HG02852 (cell line): ENCODE measurements around the gene HDAC4.

Source experiments
- ATAC-seq: cut with Tn5 transposase; IDR thresholded peaks from one replicate; pipeline ENCODE4 v1.9.1; 2021; ENCODE audit warnings: mild to moderate bottlenecking, moderate library complexity; ENCODE audit not compliant: unreplicated experiment

HDAC4 gene

DNA sequence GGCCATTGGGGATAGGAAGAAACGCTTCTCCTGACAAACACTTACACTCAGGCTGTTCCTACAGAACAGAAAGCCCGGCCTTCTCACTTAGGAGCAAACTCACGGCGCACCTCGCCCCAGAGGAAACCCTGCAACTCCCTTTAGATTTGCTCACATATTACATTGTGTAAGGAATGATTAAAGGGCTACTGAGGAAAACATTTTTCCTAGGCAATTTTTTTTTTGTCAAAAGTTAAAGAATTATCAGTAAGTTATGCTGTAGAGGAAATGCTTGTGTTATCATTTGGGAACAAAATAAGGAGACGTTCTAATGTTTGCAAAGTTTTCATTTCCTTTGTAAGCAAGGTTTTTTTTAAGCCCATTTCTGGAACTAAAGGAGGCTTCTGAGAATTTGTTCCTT is 264.1 kb downstream of the HDAC4 start:
- no peak for ATAC-seq

- ATAC-seq, result no peak
Measured at GRCh38 chr2:239136203-239136602, 264.6 kb downstream of the HDAC4 start.

GRCh38 chr2:239135531-239135930 is 265.3 kb downstream of the HDAC4 start:
- ATAC-seq, result no peak

- no peak for ATAC-seq
Measured at GRCh38 chr2:239133945-239134570, 266.8 kb downstream of the HDAC4 start.

GRCh38 chr2:239132786-239133185 is 268.0 kb downstream of the HDAC4 start:
- ATAC-seq, result no peak

DNA sequence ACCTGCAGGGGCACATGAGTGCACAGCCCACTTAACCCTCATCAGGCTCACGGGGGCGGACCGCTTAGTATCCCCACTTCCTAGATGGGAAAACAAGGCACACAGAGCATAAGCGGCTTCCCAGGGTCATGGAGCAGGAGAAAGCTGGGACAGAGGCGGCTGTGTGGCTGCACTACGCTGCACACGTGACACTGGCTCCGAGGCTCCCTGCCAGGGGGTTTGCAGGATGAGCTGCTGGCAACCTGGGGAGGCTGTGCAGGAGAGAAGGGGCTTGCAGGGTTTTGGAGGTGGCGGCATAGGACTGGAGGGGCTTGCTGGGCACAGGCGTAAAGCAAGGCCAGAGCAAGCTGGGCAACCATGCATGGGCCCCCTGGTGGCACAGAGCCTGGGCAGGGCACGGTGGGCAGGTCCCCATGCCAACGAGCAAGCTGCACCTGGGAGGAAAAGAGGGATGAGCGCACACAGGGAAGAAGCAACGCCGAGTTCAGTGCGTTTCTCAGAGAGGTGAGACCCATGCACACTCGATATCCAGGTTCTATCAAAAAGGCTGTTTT is 268.6 kb downstream of the HDAC4 start:
- ATAC-seq, result no peak

GRCh38 chr2:239131521-239131920 is 269.3 kb downstream of the HDAC4 start:
- ATAC-seq, result no peak

DNA sequence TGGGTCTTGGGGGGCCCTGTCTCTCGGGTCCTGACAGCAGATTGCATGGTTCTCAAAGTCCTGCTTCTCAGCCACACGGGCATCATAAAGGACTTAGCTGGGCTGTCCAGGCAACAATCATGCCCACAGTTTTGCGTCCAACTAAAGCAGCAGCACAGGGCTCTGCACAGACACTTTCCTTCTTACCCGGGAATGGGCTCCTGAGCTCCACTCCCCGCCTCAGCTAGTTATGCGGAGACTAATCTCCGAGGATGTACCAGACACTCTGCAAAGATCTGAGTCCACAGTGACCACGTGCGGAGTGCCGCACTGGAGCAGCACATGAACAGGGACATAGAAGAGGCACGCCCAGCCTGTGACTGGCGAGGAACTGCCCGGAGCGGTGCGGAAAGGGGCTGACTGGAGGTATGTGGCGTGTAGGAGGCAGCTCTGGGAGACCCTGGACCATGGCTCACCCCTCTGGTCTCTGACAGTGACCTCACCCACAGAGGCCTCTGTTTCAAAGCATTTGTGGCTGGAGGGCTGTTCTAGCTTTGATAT is 270.0 kb downstream of the HDAC4 start:
- ATAC-seq, result no peak

GRCh38 chr2:239130041-239130440 is 270.8 kb downstream of the HDAC4 start:
- ATAC-seq, result no peak

DNA sequence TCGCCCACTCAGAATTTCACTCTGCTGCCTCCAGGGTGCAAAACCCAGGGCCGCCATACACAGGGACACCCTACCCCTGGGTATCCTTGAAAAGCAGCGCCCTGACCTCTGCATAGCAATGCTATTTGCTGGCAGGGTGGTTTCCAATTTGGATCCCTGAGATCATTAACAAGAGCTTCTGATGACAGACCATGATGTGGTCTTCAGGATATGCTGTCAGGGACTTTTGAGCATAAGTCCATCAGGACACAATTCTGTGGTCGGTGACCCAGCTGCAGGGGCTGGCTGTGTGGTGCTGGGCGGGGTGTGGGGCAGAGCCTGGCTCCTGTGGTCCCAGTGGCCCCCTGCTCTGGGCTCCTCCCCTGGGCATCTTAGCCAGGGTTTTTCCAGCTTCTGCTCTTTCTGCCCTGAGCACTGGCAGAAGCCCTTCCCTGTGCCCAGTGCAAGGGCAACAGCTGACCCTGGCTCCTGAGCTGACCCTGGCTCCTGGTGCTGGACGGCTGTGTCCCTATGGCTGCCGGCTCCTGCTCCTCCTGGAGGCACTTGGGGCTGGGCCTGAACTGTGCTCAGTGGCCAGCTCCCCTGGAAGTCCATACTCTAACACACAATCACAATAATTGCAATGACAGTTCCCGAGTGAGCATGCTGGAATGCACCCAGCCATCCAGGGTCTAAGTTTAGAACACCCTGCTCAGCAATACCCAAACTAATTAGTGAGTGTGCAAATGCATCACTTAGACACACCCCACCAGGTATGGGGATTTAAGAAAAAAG is 271.5 kb downstream of the HDAC4 start:
- no peak for ATAC-seq

DNA sequence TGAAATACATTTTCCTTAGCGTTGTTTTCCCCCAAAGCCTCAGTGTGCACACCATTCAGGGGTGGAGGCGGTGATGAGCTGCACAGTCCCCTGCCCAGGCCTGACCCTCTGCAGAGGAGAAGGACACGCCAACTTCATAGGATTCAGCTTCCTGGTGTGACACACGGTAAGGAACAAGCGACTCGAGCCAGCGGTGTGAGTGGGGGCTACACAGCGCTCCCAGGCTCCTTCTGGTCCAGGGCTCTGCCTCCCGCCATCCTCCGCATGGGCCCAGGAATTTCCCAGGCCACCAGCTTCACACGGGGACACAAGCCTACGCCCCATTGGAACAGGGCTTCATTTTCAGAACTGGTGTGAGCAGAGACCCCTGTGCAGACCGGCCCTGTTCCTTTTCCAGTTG is 272.1 kb downstream of the HDAC4 start:
- ATAC-seq, result no peak

- no peak for ATAC-seq
Measured at GRCh38 chr2:239127513-239127912, 273.3 kb downstream of the HDAC4 start.

DNA sequence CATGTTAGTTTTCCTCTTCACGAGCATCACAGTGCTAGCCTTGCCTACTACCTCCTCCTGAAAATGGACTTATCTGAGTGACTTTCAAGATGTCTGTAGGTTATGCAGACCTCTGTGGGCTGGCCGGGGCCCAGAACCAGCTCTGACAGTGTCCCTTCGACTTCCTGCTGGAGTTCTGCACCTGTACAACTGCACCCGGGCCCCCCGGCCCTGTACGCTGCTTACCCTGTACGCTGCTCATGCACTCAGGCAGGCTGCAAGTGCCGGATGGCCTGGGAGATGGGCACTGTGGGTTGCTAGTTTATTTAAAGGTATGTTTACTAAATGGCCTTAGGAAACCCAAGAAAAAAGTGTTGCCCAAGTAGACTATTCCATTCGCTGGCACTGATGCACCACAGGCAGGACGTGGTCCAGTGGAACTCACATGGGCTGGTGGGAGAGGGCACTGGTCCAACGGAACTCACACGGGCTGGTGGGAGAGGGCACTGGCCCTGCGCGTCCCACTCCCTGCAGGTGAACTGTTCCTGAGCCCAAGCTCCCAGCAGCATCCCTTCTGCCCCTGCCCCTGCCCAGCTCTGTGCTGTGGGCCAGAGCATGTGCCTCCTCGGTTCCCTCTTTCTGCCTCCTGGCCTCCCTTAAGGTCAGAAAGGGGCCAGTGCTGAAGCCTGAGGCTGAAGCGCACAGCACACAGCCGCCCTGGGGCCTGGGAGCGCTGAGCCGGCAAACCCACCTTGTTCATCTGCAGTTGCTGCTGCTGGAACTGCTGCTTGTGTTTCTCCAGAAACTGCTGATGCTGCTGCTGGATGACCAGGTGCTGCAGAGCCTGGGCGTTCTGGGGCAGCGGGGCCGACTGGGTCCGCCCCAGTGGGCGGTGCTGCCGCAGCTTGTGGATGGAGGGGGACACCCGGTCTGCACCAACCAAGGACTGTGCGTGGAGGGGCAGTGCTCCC is 274.8 kb downstream of the HDAC4 start:
- ATAC-seq, result no peak

GRCh38 chr2:239124152-239124899 is 276.5 kb downstream of the HDAC4 start:
- ATAC-seq, result no peak

- ATAC-seq, result no peak
Measured at GRCh38 chr2:239122421-239123110, 278.3 kb downstream of the HDAC4 start.

- no peak for ATAC-seq
Measured at GRCh38 chr2:239121600-239122012, 279.2 kb downstream of the HDAC4 start.

GRCh38 chr2:239120664-239121063 is 280.2 kb downstream of the HDAC4 start:
- no peak for ATAC-seq

DNA sequence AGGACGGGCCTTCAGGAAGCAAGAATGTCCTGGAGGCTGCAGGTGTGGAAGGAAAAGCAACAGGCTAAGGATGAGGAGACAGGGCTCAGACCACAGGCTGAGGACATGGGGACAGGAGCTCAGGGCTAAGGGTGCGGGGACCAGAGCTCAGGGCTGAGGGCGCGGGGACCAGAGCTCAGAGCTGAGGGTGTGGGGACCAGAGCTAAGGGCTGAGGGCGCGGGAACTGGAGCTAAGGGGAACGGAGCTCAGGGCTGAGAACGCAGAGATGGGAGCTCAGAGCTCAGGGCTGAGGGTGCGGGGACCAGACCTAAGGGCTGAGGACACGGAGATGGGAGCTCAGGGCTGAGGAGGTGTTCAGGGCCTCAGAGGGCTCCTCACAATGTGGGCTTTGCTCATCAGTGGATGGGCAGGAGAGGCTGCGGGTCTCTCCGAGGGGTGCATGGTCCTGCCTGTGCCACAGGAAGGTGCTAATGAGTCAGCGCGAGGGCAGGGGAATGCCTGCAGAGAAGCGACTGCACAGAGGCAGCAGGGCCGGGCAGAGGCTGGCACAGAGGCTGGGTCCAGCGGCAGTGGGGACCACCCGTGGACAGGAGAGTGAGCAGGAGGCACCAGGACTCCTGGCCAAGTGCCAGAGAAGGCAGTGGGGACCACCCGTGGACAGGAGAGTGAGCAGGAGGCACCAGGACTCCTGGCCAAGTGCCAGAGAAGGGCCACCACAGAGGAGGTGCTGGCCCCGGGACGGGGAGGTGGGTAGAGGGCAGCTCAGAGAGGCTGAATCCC is 281.3 kb downstream of the HDAC4 start:
- ATAC-seq, result no peak

DNA sequence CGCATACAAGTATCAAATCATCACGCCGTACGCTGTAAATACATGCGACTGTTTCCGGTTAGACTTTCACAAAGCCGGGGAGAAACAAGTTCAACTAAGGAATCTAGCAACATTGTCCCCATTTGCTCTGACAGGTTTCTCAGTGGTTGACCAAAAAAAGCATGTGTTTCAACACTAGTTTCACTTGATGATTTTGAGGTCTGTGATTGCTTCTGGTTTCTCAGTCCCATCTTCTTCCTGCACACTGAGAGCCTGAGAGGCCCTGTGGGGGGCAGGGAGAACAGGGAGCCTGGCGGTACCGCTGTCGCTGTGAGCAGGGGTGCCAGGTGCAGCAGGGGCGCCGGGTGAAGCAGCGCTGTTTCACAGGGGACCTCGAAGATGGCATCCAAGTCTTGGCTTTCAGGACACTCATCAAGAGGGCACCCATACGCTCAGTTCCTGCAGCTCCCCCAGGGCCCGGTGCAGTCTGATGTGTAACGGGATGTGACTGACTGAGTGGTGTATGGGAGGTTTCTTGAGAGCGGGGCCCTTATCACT is 282.1 kb downstream of the HDAC4 start:
- ATAC-seq, result no peak
